Endothelial cell of hepatic sinusoid (primary cell): ENCODE data around the gene UQCR10.

Source experiments
- in situ Hi-C: cut with HindIII; loops from 2 replicates; pipeline ENCODE4 v1.10.0; 2017; ENCODE audit warnings: low sequenced_read_pairs

The UQCR10 gene

GRCh38 chr22:29767171-29768051 is at the start of gene UQCR10:
UQCR10 (plus strand) TSS chr22:29767369; CDS start chr22:29767399, 30 bp downstream.
- in situ Hi-C loops: no loop called here

GRCh38 chr22:29717789-29718188 is 49.4 kb upstream of the UQCR10 start:
- in situ Hi-C loops: loop anchor here (5.0 kb wide), 1 partner anchor 65 kb away; no protein-coding TSS in a partner anchor

- in situ Hi-C loops: loop anchor here (5.0 kb wide), 1 partner anchor 63 kb away; no protein-coding TSS in a partner anchor
These were observed 47.9 kb upstream of the UQCR10 start for GRCh38 chr22:29718949-29719898.

GRCh38 chr22:29719899-29720645 is 47.1 kb upstream of the UQCR10 start, which contains the start of gene CABP7:
CABP7 (plus strand) TSS chr22:29720003; CDS start chr22:29720425, 422 bp downstream.
- in situ Hi-C loops: loop anchor here (5.0 kb wide), 1 partner anchor 62 kb away; no protein-coding TSS in a partner anchor

GRCh38 chr22:29720811-29721323 is 46.3 kb upstream of the UQCR10 start:
- in situ Hi-C loops: no loop called here

GRCh38 chr22:29722151-29722550 is 45.0 kb upstream of the UQCR10 start:
- in situ Hi-C loops: no loop called here

- in situ Hi-C loops: no loop called here
These were observed 44.6 kb upstream of the UQCR10 start for GRCh38 chr22:29722587-29722986.

GRCh38 chr22:29723766-29724165 is 43.4 kb upstream of the UQCR10 start:
- in situ Hi-C loops: no loop called here

- in situ Hi-C loops: no loop called here
These were observed 42.3 kb upstream of the UQCR10 start for GRCh38 chr22:29724843-29725242.

GRCh38 chr22:29726106-29726505 is 41.1 kb upstream of the UQCR10 start:
- in situ Hi-C loops: no loop called here

GRCh38 chr22:29726512-29727130 is 40.5 kb upstream of the UQCR10 start:
- in situ Hi-C loops: no loop called here

GRCh38 chr22:29727131-29727523 is 40.0 kb upstream of the UQCR10 start:
- in situ Hi-C loops: no loop called here

GRCh38 chr22:29729161-29729560 is 38.0 kb upstream of the UQCR10 start:
- in situ Hi-C loops: no loop called here

GRCh38 chr22:29731058-29731850 is 35.9 kb upstream of the UQCR10 start:
- in situ Hi-C loops: no loop called here

GRCh38 chr22:29732883-29733282 is 34.3 kb upstream of the UQCR10 start:
- in situ Hi-C loops: no loop called here

- in situ Hi-C loops: no loop called here
These were observed 33.6 kb upstream of the UQCR10 start for GRCh38 chr22:29733362-29734201.

- in situ Hi-C loops: no loop called here
These were observed 32.8 kb upstream of the UQCR10 start for GRCh38 chr22:29734406-29734805.

- in situ Hi-C loops: no loop called here
These were observed 32.3 kb upstream of the UQCR10 start for GRCh38 chr22:29734838-29735237.
